Kidney capillary endothelial cell (primary cell): ENCODE results near the gene RAB1A.
"Not testable (repeated sequence)": the region's sequence is repeated elsewhere in the genome, so short reads cannot be mapped to it uniquely, and the experiment has no call there.

Experiments
- DNase-seq: peaks from one replicate; pipeline ENCODE4 v3.0.0-alpha.2; 2018; ENCODE audit warnings: low spot score

RAB1A gene

DNA sequence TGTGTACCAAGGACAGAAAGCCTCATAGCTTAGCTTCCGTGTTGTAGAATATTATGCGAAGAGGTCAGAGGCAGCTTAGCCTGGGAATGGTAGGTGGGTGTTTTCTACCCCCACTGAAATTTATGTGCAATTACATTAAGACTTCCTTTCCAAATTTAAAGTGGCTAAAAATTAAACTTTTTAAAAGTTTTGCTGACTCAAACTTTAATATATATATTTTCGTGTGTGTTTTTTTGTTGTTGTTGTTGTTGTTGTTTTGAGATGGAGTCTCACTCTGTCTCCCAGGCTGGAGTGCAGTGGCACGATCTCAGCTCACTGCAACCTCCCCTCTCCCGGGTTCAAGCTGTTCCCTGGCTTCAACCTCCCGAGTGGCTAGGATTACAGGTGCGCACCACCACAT is 4.3 kb upstream of the RAB1A start:
- no peak for DNase-seq

DNA sequence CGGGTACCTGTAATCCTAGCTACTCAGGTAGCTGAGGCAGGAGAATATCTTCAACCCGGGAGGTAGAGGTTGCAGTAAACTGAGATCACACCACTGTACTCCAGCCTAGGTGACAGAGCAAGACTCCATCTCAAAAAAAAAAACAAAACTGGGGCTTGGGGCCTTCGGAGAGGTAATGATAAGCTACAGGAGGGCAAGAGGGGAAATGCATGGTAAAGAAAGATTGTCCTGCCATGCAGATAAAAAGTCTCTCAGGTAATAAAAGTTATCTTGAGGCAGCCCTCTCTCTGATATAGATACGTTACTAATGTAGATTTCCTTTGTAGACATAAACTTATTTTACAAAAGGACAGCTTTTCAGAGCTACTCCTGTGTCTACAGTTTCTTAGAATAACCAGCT is 3.7 kb upstream of the RAB1A start:
- DNase-seq: no peak

GRCh38 chr2:65132930-65133329 is 3.0 kb upstream of the RAB1A start:
- not testable (repeated sequence) for DNase-seq

DNA sequence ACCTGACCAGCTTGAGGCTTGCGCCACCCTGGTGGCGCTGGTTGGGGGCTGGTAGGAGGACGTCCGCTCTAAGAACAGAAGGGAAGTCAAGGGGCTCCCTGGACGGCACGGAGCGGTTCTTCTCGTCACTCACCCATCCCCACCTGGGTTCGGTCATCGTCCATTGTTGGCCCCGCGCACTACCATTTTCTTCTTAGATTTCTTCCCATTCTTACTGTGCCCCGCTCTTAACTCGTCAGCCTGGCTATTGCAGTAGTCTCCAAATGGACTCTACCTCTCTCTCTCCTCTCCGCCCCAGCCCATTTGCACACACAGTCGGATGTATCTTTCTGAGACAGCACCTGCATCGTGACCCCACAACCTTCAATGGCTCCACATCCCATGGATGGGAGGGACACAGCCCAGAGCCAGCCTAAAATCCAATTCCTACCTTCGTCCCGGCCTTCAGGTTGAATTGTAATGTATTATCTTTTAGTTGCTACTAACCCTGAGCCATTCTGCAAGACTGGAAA is 814 bp upstream of the RAB1A start:
- peak; percentile 70 for DNase-seq

- DNase-seq: peak; percentile 16
Measured at GRCh38 chr2:65129286-65129825, 550 bp downstream of the RAB1A start.

DNA sequence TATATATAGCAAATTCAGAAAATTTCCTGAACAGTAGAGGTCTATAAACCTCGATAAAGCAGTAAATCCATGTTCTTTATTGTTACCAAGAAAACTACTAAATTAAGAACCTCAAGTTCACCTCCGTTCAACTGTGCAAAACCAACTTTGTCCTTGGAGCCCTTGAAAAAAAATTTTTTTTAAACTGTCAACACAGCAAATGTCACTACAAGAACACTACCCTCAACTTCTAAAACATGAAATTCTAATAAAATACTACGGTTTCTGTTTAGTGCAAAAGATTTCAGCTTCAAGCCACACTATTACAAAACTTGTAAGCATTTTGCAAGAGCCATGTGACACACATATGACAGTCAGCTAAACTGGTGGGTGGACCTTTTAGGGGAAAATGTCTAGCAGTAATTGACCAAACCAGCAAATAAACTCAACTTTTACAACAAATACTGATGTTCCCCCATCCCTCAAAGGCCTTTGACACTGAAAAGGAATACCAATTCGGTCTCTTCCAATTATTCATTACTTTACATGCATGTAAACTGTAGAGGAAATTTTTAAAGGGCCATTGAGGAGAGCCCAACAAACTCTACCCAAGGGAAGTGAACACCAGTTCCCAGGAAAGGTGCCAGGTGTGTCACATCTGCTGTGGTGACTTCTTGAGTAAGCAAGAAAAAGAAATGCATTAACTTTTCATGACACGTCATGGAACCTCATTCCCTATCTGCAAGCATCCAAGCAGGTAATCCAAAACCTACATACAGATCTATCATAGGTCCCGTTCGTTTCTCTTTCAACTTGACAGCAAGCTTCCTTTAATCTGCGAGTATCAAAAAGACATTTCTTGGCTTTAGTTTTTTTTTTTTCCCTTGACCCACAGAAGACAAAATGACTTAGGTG is 1.4 kb downstream of the RAB1A start:
- DNase-seq: no peak

- DNase-seq: not testable (repeated sequence)
Measured at GRCh38 chr2:65125457-65125856, 4.4 kb downstream of the RAB1A start.

- no peak for DNase-seq
Measured at GRCh38 chr2:65122313-65122712, 7.6 kb downstream of the RAB1A start.

- DNase-seq: no peak
Measured at GRCh38 chr2:65120990-65121693, 8.8 kb downstream of the RAB1A start.

DNA sequence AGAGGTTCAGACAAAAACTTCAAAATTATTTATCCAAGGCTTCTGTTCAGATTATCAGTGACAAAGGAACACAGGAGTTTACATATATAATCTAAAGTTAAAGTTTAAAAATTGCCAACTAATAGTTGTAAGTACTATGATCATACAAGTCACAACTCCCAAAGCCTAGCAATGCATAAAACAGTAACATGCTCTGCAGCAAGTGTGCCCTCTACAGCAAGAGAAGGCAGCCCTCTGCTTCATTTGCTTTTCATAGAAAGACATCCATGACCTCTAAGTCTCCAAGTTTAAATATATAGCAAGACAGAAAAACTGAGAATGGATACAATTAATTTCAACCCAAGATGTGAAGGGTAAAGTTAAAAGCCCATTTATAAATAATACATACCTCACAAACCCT is 13.3 kb downstream of the RAB1A start:
- no peak for DNase-seq

- no peak for DNase-seq
Measured at GRCh38 chr2:65114921-65115320, 15.0 kb downstream of the RAB1A start.

GRCh38 chr2:65113816-65114215 is 16.1 kb downstream of the RAB1A start:
- no peak for DNase-seq

DNA sequence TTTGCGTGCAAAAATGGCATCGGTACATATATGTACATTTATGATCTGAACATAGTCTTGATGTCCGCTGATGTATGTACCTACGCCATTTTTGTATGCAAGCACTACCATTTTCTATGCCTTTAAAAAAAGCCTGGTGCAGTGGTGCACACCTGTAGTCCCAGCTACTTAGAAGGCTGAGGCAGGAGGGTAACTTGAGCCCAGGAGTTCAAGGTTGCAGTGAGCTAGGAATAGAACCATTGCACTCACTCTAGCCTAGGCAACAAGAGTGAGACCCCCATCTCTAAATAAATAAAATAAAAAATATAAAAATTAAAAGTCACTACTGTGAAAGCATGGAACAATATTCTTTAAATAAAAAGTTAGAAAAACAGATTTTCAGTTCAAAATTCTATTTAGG is 16.7 kb downstream of the RAB1A start:
- no peak for DNase-seq

- DNase-seq: no peak
Measured at GRCh38 chr2:65112633-65113032, 17.3 kb downstream of the RAB1A start.

DNA sequence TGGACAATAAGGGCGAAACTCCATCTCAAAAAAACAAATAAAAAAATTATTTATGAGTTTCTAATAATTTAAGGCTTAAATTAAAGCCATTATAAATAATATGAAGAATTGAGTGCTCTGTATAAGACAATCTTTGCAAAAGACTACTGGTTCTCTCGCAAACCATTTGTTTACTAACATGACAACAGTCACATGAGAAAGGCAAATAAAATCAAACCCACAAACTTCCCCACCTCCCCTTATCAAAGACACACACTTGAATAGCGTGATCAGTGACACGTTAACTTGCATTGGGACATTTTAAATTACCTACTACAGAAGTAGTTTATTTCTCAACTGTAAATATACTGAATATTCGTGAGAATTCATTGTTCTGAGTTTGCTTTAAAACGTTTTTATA is 21.1 kb downstream of the RAB1A start:
- DNase-seq: no peak

DNA sequence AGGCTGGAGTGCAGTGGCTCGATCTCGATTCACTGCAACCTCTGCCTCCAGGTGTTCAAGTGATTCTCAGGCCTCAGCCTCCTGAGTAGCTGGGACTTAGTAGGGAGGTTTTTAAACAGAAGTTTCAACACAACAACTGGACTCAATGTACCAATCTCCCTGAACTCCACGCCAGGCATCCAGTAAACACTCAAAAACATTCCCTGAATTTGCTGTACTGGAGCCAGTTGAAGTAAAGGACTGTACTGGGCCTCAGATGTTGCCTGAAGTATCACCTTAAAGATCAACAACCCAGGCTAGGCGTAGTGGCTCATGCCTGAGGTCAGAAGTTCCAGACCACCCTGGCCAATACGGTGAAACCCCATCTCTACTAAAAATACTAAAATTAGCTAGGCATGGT is 22.4 kb downstream of the RAB1A start:
- no peak for DNase-seq

DNA sequence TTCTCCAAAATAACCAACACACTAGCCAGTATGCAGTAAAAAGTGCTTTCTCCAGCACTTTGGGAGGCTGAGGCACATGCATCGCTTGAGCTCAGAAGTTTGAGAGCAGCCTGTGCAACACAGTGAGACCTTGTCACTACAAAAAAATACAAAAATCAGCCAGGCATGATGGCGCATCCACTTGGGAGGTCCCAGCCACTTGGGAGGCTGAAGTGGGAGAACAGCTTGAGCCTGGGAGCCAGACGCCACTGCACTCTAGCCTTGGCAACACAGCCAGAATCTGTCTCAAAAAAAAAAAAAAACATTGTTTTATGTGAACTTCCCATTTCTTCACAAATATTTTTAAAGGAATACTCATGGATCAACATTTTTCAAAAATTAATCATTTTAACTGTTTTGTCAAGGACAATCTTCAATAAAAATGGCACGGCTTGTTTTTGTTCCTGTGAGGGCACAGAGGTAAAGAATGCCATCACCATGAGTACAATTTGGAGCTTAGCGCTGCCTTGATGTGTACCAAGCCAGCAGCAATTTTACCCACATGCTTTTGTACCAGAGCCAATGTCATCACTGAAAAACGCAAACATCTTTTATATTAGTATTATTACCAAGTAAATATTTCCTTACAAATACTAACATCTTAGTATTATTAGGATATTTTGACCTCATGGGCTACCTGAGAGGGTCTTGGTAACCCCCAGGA is 26.7 kb downstream of the RAB1A start:
- DNase-seq: no peak

- no peak for DNase-seq
Measured at GRCh38 chr2:65101071-65101470, 28.8 kb downstream of the RAB1A start.

GRCh38 chr2:65098741-65099140 is 31.2 kb downstream of the RAB1A start:
- DNase-seq: no peak

DNA sequence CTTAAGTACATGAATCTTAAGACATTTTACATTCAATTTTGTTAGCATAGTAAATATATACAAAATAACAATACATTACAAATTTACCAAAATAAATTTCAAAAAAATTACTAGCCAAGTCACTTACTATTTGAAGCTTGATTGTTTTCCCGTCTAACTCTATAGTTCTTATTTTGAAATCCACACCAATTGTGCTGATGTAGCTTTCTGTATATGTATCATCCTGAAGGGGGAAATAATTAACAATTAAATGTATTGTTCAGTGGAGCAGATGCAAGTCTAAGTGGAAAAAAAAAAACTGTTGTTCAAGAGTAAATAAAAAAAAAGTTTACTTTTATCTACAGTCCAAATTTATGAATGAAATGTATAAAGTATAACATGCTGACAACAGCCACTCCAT is 32.1 kb downstream of the RAB1A start:
- no peak for DNase-seq

DNA sequence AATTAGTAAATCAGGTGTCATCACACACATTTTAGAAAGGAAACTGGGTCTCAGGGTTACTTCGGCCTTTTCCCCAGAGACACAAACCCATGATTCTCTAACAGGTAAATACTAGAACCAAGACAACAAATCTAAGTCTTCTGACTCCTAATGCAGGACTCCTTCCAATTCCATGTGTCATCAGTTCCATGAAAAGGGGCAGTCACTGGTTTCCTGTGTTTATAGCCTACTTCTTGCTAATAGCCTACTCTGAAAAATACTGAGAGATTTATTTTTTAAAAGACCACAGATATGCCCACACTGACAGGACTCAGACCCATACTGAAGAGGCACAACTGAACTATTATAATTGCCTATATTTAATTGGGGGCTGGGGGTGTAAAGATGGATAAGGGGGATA is 33.0 kb downstream of the RAB1A start:
- peak; percentile 29 for DNase-seq

DNA sequence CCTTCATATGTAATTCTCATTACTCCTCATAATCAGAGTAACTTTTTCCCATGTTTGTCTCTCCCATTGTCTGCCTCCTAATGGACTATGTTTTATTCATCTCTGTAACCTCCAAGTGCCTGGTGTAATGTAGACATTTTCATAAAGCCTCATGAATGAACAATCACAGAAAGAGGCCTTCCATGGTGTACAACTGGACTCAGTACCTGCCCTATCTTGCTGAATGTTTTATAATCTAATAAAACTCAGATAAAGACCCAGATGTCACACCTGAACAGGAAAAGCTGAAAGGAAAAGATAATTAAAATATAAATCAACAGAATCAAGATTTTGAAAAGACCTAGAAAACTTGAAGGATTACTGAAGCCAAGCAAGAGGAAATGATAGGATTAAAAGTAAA is 36.7 kb downstream of the RAB1A start:
- DNase-seq: no peak
